HUES6 (cell line): Measurements from ENCODE around the gene APC.
A peak's percentile ranks its signal among the peaks of the same experiment; 100 is the strongest.

Experiments
- H3K27ac ChIP-seq: 2 replicates; pipeline ENCODE4 v1.7.0; 2013; ENCODE audit warnings: low read depth, mild to moderate bottlenecking, low read length, inconsistent platforms
- H3K27me3 ChIP-seq: 2 replicates; pipeline ENCODE4 v1.6.1; 2013; ENCODE audit warnings: low read length; ENCODE audit not compliant: control insufficient read depth, insufficient read depth
- H3K36me3 ChIP-seq: 2 replicates; pipeline ENCODE4 v1.6.1; 2013; ENCODE audit warnings: low read length; ENCODE audit not compliant: control insufficient read depth, insufficient read depth
- H3K4me1 ChIP-seq: 2 replicates; pipeline ENCODE4 v1.6.1; 2013; ENCODE audit warnings: low read length; ENCODE audit not compliant: control insufficient read depth, insufficient read depth
- H3K4me3 ChIP-seq: 2 replicates; pipeline ENCODE4 v1.5.1; 2013; ENCODE audit warnings: low read depth, low read length
- H3K9ac ChIP-seq: one replicate; pipeline ENCODE4 v1.6.1; 2013; ENCODE audit warnings: mild to moderate bottlenecking, low read length
- H3K9me3 ChIP-seq: 2 replicates; pipeline ENCODE4 v1.6.1; 2013; ENCODE audit warnings: low read depth, low read length; ENCODE audit not compliant: control insufficient read depth, insufficient read depth

Gene APC

GRCh38 chr5:112787261-112787660, 49.6 kb downstream of the APC start:
- H3K27me3 ChIP-seq, result no peaks in the 10 kb centered on the region
- H3K27ac ChIP-seq, result no peak overlapping the region

GRCh38 chr5:112787896-112788295, 50.2 kb downstream of the APC start:
- Histone ChIP-seq H3K36me3 (peaks cover 7% of the 10 kb centered on the region), H3K4me1 (peaks cover 1% of the 10 kb centered on the region; the same call in 1 of the 2 replicates), H3K9ac (no peak overlapping the region), H3K27me3 (no peaks in the 10 kb centered on the region), H3K4me3 (no peak overlapping the region), H3K27ac (no peak overlapping the region), H3K9me3 (no peaks in the 10 kb centered on the region)

More at GRCh38 chr5:112787261-112787660, 49.6 kb downstream of the APC start:
- H3K9ac ChIP-seq, result no peak overlapping the region
- no peaks in the 10 kb centered on the region for H3K9me3 ChIP-seq
- H3K36me3 ChIP-seq, result peaks cover 4% of the 10 kb centered on the region; the same call in 1 of the 2 replicates
- no peaks in the 10 kb centered on the region for H3K4me1 ChIP-seq
- H3K4me3 ChIP-seq, result no peak overlapping the region

GRCh38 chr5:112793201-112793600, 55.5 kb downstream of the APC start:
- H3K4me1 ChIP-seq, result peaks cover 48% of the 10 kb centered on the region
- no peak overlapping the region for H3K9ac ChIP-seq
- no peaks in the 10 kb centered on the region for H3K27me3 ChIP-seq
- peaks cover 19% of the 10 kb centered on the region for H3K36me3 ChIP-seq
- H3K27ac ChIP-seq, result peak overlapping the region; percentile 27; the same call in 1 of the 2 replicates
- no peak overlapping the region for H3K4me3 ChIP-seq
- H3K9me3 ChIP-seq, result no peaks in the 10 kb centered on the region

- no peak overlapping the region for H3K9ac ChIP-seq
- peaks cover 19% of the 10 kb centered on the region for H3K36me3 ChIP-seq
- H3K4me3 ChIP-seq, result no peak overlapping the region
- H3K4me1 ChIP-seq, result peaks cover 48% of the 10 kb centered on the region
- H3K9me3 ChIP-seq, result no peaks in the 10 kb centered on the region
- peak overlapping the region; percentile 27; the same call in 1 of the 2 replicates for H3K27ac ChIP-seq
- H3K27me3 ChIP-seq, result no peaks in the 10 kb centered on the region
Measured at GRCh38 chr5:112794410-112794809, 56.7 kb downstream of the APC start.

GRCh38 chr5:112795342-112795741, 57.7 kb downstream of the APC start:
- Histone ChIP-seq H3K36me3 (peaks cover 19% of the 10 kb centered on the region), H3K4me3 (no peak overlapping the region), H3K9me3 (no peaks in the 10 kb centered on the region), H3K27ac (peak overlapping the region; percentile 77), H3K27me3 (no peaks in the 10 kb centered on the region), H3K9ac (no peak overlapping the region), H3K4me1 (peaks cover 48% of the 10 kb centered on the region)

- Histone ChIP-seq H3K4me1 (peaks cover 48% of the 10 kb centered on the region), H3K4me3 (0 out of 2 replicates have a peak overlapping the region, but pooled peaks have one; percentile 9), H3K27me3 (no peaks in the 10 kb centered on the region), H3K36me3 (peaks cover 19% of the 10 kb centered on the region), H3K9me3 (no peaks in the 10 kb centered on the region), H3K9ac (no peak overlapping the region), H3K27ac (peak overlapping the region; percentile 77)
Measured at GRCh38 chr5:112795944-112796678, 58.4 kb downstream of the APC start.

- peaks cover 30% of the 10 kb centered on the region for H3K4me1 ChIP-seq
- H3K36me3 ChIP-seq, result peaks cover 6% of the 10 kb centered on the region
- H3K4me3 ChIP-seq, result no peak overlapping the region
- no peak overlapping the region for H3K27ac ChIP-seq
- no peaks in the 10 kb centered on the region for H3K9me3 ChIP-seq
- no peak overlapping the region for H3K9ac ChIP-seq
- H3K27me3 ChIP-seq, result no peaks in the 10 kb centered on the region
Measured at GRCh38 chr5:112799661-112800060, 62.0 kb downstream of the APC start.

GRCh38 chr5:112800891-112801290, 63.2 kb downstream of the APC start:
- no peak overlapping the region for H3K9ac ChIP-seq
- H3K9me3 ChIP-seq, result no peaks in the 10 kb centered on the region
- H3K27ac ChIP-seq, result no peak overlapping the region
- H3K4me1 ChIP-seq, result peaks cover 20% of the 10 kb centered on the region
- H3K36me3 ChIP-seq, result peaks cover 7% of the 10 kb centered on the region
- H3K4me3 ChIP-seq, result no peak overlapping the region
- H3K27me3 ChIP-seq, result no peaks in the 10 kb centered on the region

- H3K9me3 ChIP-seq, result 0 out of 2 replicates have a peak, but pooled peaks cover 3% of the 10 kb centered on the region
- no peak overlapping the region for H3K27ac ChIP-seq
- peaks cover 23% of the 10 kb centered on the region for H3K36me3 ChIP-seq
- no peak overlapping the region for H3K4me3 ChIP-seq
- H3K27me3 ChIP-seq, result no peaks in the 10 kb centered on the region
- no peak overlapping the region for H3K9ac ChIP-seq
- no peaks in the 10 kb centered on the region for H3K4me1 ChIP-seq
Measured at GRCh38 chr5:112811023-112811422, 73.3 kb downstream of the APC start.

- H3K27ac ChIP-seq, result no peak overlapping the region
- 0 out of 2 replicates have a peak, but pooled peaks cover 3% of the 10 kb centered on the region for H3K9me3 ChIP-seq
- H3K4me3 ChIP-seq, result no peak overlapping the region
- H3K27me3 ChIP-seq, result no peaks in the 10 kb centered on the region
- peaks cover 26% of the 10 kb centered on the region for H3K36me3 ChIP-seq
- H3K9ac ChIP-seq, result no peak overlapping the region
- no peaks in the 10 kb centered on the region for H3K4me1 ChIP-seq
Measured at GRCh38 chr5:112812549-112812948, 74.9 kb downstream of the APC start.

- H3K9ac ChIP-seq, result no peak overlapping the region
- no peaks in the 10 kb centered on the region for H3K9me3 ChIP-seq
- peaks cover 36% of the 10 kb centered on the region for H3K36me3 ChIP-seq
- H3K4me1 ChIP-seq, result peaks cover 2% of the 10 kb centered on the region; the same call in 1 of the 2 replicates
- H3K27me3 ChIP-seq, result no peaks in the 10 kb centered on the region
- no peak overlapping the region for H3K4me3 ChIP-seq
- H3K27ac ChIP-seq, result no peak overlapping the region
Measured at GRCh38 chr5:112820246-112820645, 82.6 kb downstream of the APC start.
